HepG2 (cell line): Measurements from ENCODE around the gene DCTN4. TPM values are rescaled to one million over a fixed set of nuclear protein-coding genes. Genes with fewer than 3 reads are reported as not detected.

Source experiments
- ATAC-seq: fragments of 200-7000 bp; cut with Tn5 transposase; 3 replicates; pipeline ENCODE4 v1.9.1; 2020; ENCODE audit warnings: mild to moderate bottlenecking, moderate library complexity
- BruUV-seq: library from RNA; stranded (reverse); fragments of 400-500 nt; replicated peaks from 2 replicates; lab custom pipeline; 2021; lab: Mats Ljungman, UMichigan
- CTCF ChIA-PET: fragments of 300-600 bp; formaldehyde crosslinking; extraction: SDS; loops from one replicate; lab custom pipeline; 2021; ENCODE audit warnings: low total read pairs, inconsistent platforms, low intra/inter-chr PET ratio; lab: Yijun Ruan, JAX
- POLR2A ChIA-PET: fragments of 350-600 bp; sonication (Branson Sonifier 250); formaldehyde crosslinking; loops from one replicate; lab custom pipeline; 2020; ENCODE audit warnings: antibody characterized with exemption, inconsistent platforms; lab: Yijun Ruan, JAX
- DNase-seq: peaks from one replicate; pipeline ENCODE4 v3.0.0-alpha.2; 2015; ENCODE audit warnings: low spot score
- FAIRE-seq: peaks from 3 replicates; lab custom pipeline; 2011; peaks lifted over from hg19 to GRCh38; lab: Jason Lieb, UNC
- H2AFZ ChIP-seq: one replicate; pipeline ENCODE4 v1.6.1; 2011; ENCODE audit warnings: low read length, inconsistent platforms
- H3K27ac ChIP-seq: fragments of 300-600 bp; 3 replicates; pipeline ENCODE4 v1.8.0; 2011; ENCODE audit warnings: mixed run types, mild to moderate bottlenecking, mixed read lengths, low read length, inconsistent platforms; ENCODE audit not compliant: insufficient read depth; ENCODE audit errors: extremely low read length
- H3K27me3 ChIP-seq, 2 experiments: fragments of 200-600 bp in 1 of 2; 2 replicates in 1 of 2; 3 replicates in 1 of 2; pipeline versions ENCODE4 v1.6.0 to v1.8.0; 2011; ENCODE audit warnings: low read length in 2 of 2, mild to moderate bottlenecking in 2 of 2, moderate library complexity in 2 of 2, inconsistent platforms in 1 of 2; ENCODE audit not compliant: insufficient read depth in 2 of 2, control insufficient read depth in 1 of 2
- H3K36me3 ChIP-seq, 2 experiments: fragments of 200-600 bp in 1 of 2; replicated peaks in 1 of 2; 2 replicates in 1 of 2; 3 replicates in 1 of 2; pipeline versions ENCODE4 v1.5.1 to v1.8.0; 2011; ENCODE audit warnings: low read length in 2 of 2, inconsistent platforms in 1 of 2; ENCODE audit not compliant: insufficient read depth in 2 of 2, control insufficient read depth in 1 of 2
- H3K4me1 ChIP-seq: 2 replicates; pipeline ENCODE4 v1.5.1; 2012; ENCODE audit warnings: low read length, inconsistent platforms; ENCODE audit not compliant: insufficient read depth
- H3K4me2 ChIP-seq: 2 replicates; pipeline ENCODE4 v1.6.0; 2011; ENCODE audit warnings: low read depth, low read length, inconsistent platforms
- H3K4me3 ChIP-seq, 3 experiments: fragments of 200-600 bp in 1 of 3; sonication (generic), shearing (Covaris generic) in 1 of 3; replicated peaks in 1 of 3; 2 replicates each; pipeline ENCODE4 v1.5.1; 2011 to 2016; ENCODE audit warnings: low read length in 3 of 3, inconsistent platforms in 2 of 3, low read depth in 2 of 3, mild to moderate bottlenecking in 2 of 3, control low read depth in 1 of 3, mixed read lengths in 1 of 3; ENCODE audit not compliant: insufficient read depth in 1 of 3
- H3K79me2 ChIP-seq: one replicate; pipeline ENCODE4 v1.6.1; 2011; ENCODE audit warnings: low read length, inconsistent platforms; ENCODE audit not compliant: insufficient read depth
- H3K9ac ChIP-seq: 2 replicates; pipeline ENCODE4 v1.6.0; 2011; ENCODE audit warnings: mild to moderate bottlenecking, low read depth, low read length, inconsistent platforms; ENCODE audit not compliant: insufficient read depth
- H3K9me3 ChIP-seq: 2 replicates; pipeline ENCODE4 v1.5.1; 2012; ENCODE audit warnings: mild to moderate bottlenecking, low read length
- H4K20me1 ChIP-seq: 2 replicates; pipeline ENCODE4 v1.6.0; 2011; ENCODE audit warnings: inconsistent platforms, mild to moderate bottlenecking, low read length, moderate library complexity; ENCODE audit not compliant: insufficient read depth
- ARNTL ChIP-seq: sonication (generic); formaldehyde crosslinking; IDR thresholded peaks from 2 replicates; pipeline ENCODE4 v1.4.0; 2020; ENCODE audit warnings: mild to moderate bottlenecking, missing genetic modification reagents
- DRAP1 ChIP-seq: IDR thresholded peaks from 2 replicates; pipeline ENCODE4 v1.6.1; 2016; ENCODE audit warnings: missing genetic modification reagents, missing compliant biosample characterization
- MIER3 ChIP-seq: IDR thresholded peaks from 2 replicates; pipeline ENCODE4 v1.6.1; 2016; ENCODE audit warnings: missing compliant biosample characterization, borderline replicate concordance
- MTA3 ChIP-seq: sonication (generic); formaldehyde crosslinking; IDR thresholded peaks from 2 replicates; pipeline ENCODE4 v1.4.0; 2020; ENCODE audit warnings: missing genetic modification reagents
- RBM22 ChIP-seq: fragments of 200-400 bp; formaldehyde crosslinking; optimal IDR thresholded peaks from 2 replicates; pipeline ENCODE3; 2017; ENCODE audit warnings: mild to moderate bottlenecking, low read length, moderate library complexity
- TCF12 ChIP-seq, 2 experiments: fragments of 450-650 bp in 1 of 2; sonication (generic) in 1 of 2; formaldehyde crosslinking in 1 of 2; IDR thresholded peaks; 2 replicates each; pipeline versions ENCODE4 v1.6.1 to v1.8.0; 2017 to 2022; ENCODE audit warnings: antibody characterized with exemption in 1 of 2, mild to moderate bottlenecking in 1 of 2, missing genetic modification reagents in 1 of 2, moderate library complexity in 1 of 2
- TMF1 ChIP-seq: sonication (generic); formaldehyde crosslinking; IDR thresholded peaks from 2 replicates; pipeline ENCODE4 v1.8.1; 2022; ENCODE audit warnings: low read depth, missing genetic modification reagents
- ZFP36L2 ChIP-seq: sonication (generic); formaldehyde crosslinking; IDR thresholded peaks from 2 replicates; pipeline ENCODE4 v1.4.0; 2020; ENCODE audit warnings: missing genetic modification reagents
- ZNF512B ChIP-seq: sonication (generic); formaldehyde crosslinking; IDR thresholded peaks from 2 replicates; pipeline ENCODE4 v1.5.1; 2020; ENCODE audit warnings: missing genetic modification reagents, mild to moderate bottlenecking, borderline replicate concordance
- ZNF784 ChIP-seq: sonication (generic); formaldehyde crosslinking; IDR thresholded peaks from 2 replicates; pipeline ENCODE4 v1.5.1; 2020; ENCODE audit warnings: missing genetic modification reagents, mild to moderate bottlenecking, borderline replicate concordance
- ZSCAN29 ChIP-seq: sonication (generic); formaldehyde crosslinking; conservative IDR thresholded peaks from 2 replicates; pipeline ENCODE4 v1.4.0; 2020; ENCODE audit warnings: mild to moderate bottlenecking, missing genetic modification reagents
- WGBS: methylation state at CpG from one replicate; pipeline ENCODE4 v1.1.6; 2017; ENCODE audit warnings: low lambda C conversion rate; 5-methylcytosine and 5-hydroxymethylcytosine counted together
- in situ Hi-C: cut with HindIII; loops from 2 replicates; pipeline ENCODE4 v1.10.0; 2017; ENCODE audit warnings: low pct_unique_long_range_greater_than_20kb; ENCODE audit not compliant: extremely low pct_ligation_motif_present
- intact Hi-C: fragments of 100-400 bp; cut with micrococcal nuclease; formaldehyde crosslinking; loops from one replicate; pipeline ENCODE4 v1.10.0; 2022; ENCODE audit not compliant: unreplicated experiment
- polyA plus RNA-seq, 8 experiments: library from polyadenylated mRNA; depleted of rRNA in 3 of 8; stranded (reverse) in 7 of 8; unstranded in 1 of 8; fragments of >200 nt; fragmentation: Illumina TruSeq in 4 of 8; extraction: Trizol in 4 of 8; gene quantifications; 2 replicates each; pipeline versions ENCODE4 v1.2.1 to v1.2.3, GENCODE V29; 2011 to 2016; ENCODE audit warnings: low read depth in 4 of 8, missing spikeins in 1 of 8, mixed read lengths in 1 of 8; ENCODE audit not compliant: insufficient read depth in 1 of 8
- total RNA-seq, 5 experiments: library from RNA; depleted of rRNA; stranded (reverse); fragments of >200 nt; fragmentation: Illumina TruSeq; extraction: Trizol; gene quantifications; 2 replicates each; pipeline ENCODE4 v1.2.3, GENCODE V29; 2016; ENCODE audit warnings: low read depth in 1 of 5

DCTN4 gene
- total and polyA plus RNA-seq, 2 of the 13 experiments (the other 11 are each of a cell fraction or from before 2014, with no cell fraction given), result 24.1 to 26.9 TPM

- no peak for FAIRE-seq
- H4K20me1 ChIP-seq, result no peaks in the 10 kb centered on the region
- H3K9me3 ChIP-seq, result no peaks in the 10 kb centered on the region
- intact Hi-C loops (no loop called here), in situ Hi-C loops (no loop called here)
- no TSS peak for BruUV-seq
- peaks cover 81% of the 10 kb centered on the region for H3K79me2 ChIP-seq
- no peaks in the 10 kb centered on the region; a peak in 1 of 5 replicates for H3K27me3 ChIP-seq
- 59% methylated on average over 3 of the region's 3 CpGs for WGBS
- H3K27ac ChIP-seq, result peak overlapping the region; percentile 79
- H2AFZ ChIP-seq, result no peak overlapping the region
- CTCF ChIA-PET, result no interaction called here
- H3K4me1 ChIP-seq, result peaks cover 80% of the 10 kb centered on the region
- no peak for DNase-seq
- peak overlapping the region; percentile 42; the same call in 1 of the 2 replicates for H3K9ac ChIP-seq
- H3K4me3 ChIP-seq, result peak overlapping the region; percentile 5 to 90 (median 41); a peak in 3 of 6 replicates
- TF ChIP-seq ZFP36L2 (CRISPR knock-in tag), result no peak
- TF ChIP-seq ZSCAN29 (CRISPR knock-in tag), result no peak
- 0 out of 2 replicates have a peak, but pooled peaks have one; percentile 17 for TF ChIP-seq ARNTL (CRISPR knock-in tag)
- no peak for ATAC-seq
- H3K4me2 ChIP-seq, result peak overlapping the region; percentile 98
- POLR2A ChIA-PET, result interaction anchor here (1.3 to 3.2 kb wide), 2 partner anchors 24 to 82 kb away, joined by 5 to 21 read pairs; partner anchors contain the start of genes DCTN4 and RBM22
- H3K36me3 ChIP-seq, result peaks cover 1 to 4% of the 10 kb centered on the region in 2 experiments; a peak in 1 of 5 replicates
Measured at GRCh38 chr5:150782850-150783249, 24.0 kb upstream of the DCTN4 start.

GRCh38 chr5:150781706-150782614, 23.1 kb upstream of the DCTN4 start:
- WGBS, result 1% methylated on average over 6 of the region's 10 CpGs
- peaks cover 1 to 4% of the 10 kb centered on the region in 2 experiments; a peak in 1 of 5 replicates for H3K36me3 ChIP-seq
- in situ Hi-C loops, result no loop called here
- H3K4me3 ChIP-seq, result peak overlapping the region; percentile 41 to 90 (median 79)
- H3K27ac ChIP-seq, result peak overlapping the region; percentile 79
- no peaks in the 10 kb centered on the region for H4K20me1 ChIP-seq
- ChIA-PET CTCF (no interaction called here), POLR2A (interaction anchor here (0.9 to 3.2 kb wide), 3 partner anchors 18 to 81 kb away, joined by 5 to 21 read pairs (median 5); partner anchors contain the start of genes DCTN4 and RBM22)
- peak; percentile 69 for ATAC-seq
- peak overlapping the region; percentile 98 for H3K4me2 ChIP-seq
- intact Hi-C loops, result no loop called here
- BruUV-seq, result no TSS peak
- DNase-seq, result peak; percentile 78
- H3K9me3 ChIP-seq, result no peaks in the 10 kb centered on the region
- FAIRE-seq, result peak; percentile 72
- no peaks in the 10 kb centered on the region; a peak in 1 of 5 replicates for H3K27me3 ChIP-seq
- H2AFZ ChIP-seq, result no peak overlapping the region
- peaks cover 72% of the 10 kb centered on the region for H3K79me2 ChIP-seq
- H3K4me1 ChIP-seq, result peaks cover 80% of the 10 kb centered on the region
- H3K9ac ChIP-seq, result peak overlapping the region; percentile 74
- peak; percentile 83; the same call in 1 of the 2 replicates for TF ChIP-seq ZNF512B
- no peak for TF ChIP-seq TCF12 (IDR thresholded peaks at IDR 0.05)
- 0 out of 2 replicates have a peak, but pooled peaks have one; percentile 61 for TF ChIP-seq TCF12 (CRISPR knock-in tag; IDR thresholded peaks at IDR 0.05)
- TF ChIP-seq MTA3 (CRISPR knock-in tag), result no peak
- no peak for TF ChIP-seq MIER3 (CRISPR knock-in tag)
- no peak for TF ChIP-seq RBM22
- 0 out of 2 replicates have a peak, but pooled peaks have one; percentile 21 for TF ChIP-seq TMF1 (CRISPR knock-in tag)
- no peak for TF ChIP-seq ZNF784 (CRISPR knock-in tag)
- peak; percentile 87 for TF ChIP-seq DRAP1 (CRISPR knock-in tag)
